RCC 7860 (cell line): ENCODE data around the gene ZCCHC12.
A peak's percentile ranks its signal among the peaks of the same experiment; 100 is the strongest.
"Not testable (repeated sequence)": the region's sequence is repeated elsewhere in the genome, so short reads cannot be mapped to it uniquely, and the experiment has no call there.

Source experiments
- DNase-seq: peaks from one replicate; pipeline ENCODE4 v3.0.0-alpha.2; 2015; ENCODE audit warnings: low spot score
- FAIRE-seq: peaks from 2 replicates; lab custom pipeline; 2012; peaks lifted over from hg19 to GRCh38; lab: Jason Lieb, UNC

Gene ZCCHC12

GRCh38 chrX:118823263-118824172, at the start of gene ZCCHC12:
TSS of gene ZCCHC12 (plus strand) at chrX:118823824. CDS start at chrX:118825245, 1,421 bp downstream.
- FAIRE-seq (no peak), DNase-seq (no peak)

GRCh38 chrX:118779581-118779980, 44.0 kb upstream of the ZCCHC12 start:
- FAIRE-seq (no peak), DNase-seq (no peak)

DNA sequence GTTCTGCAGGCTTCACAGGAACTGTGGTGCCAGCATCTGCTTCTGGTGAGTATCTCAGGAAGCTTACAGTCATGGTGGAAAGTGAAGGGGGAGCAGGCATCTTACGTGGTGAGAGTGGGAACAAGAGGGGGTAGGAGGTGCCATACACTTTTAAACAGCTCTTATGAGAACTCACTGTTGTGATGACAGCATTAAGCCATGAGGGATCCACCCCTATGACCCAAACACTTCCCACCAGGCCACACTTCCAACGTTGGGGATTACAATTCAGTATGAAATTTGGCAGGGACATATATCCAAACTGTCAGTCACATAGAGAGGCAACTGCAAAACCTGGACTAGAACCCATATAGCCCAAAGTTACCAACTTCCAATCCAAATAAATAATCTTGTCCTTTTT, 43.1 kb upstream of the ZCCHC12 start:
- FAIRE-seq = no peak

DNA sequence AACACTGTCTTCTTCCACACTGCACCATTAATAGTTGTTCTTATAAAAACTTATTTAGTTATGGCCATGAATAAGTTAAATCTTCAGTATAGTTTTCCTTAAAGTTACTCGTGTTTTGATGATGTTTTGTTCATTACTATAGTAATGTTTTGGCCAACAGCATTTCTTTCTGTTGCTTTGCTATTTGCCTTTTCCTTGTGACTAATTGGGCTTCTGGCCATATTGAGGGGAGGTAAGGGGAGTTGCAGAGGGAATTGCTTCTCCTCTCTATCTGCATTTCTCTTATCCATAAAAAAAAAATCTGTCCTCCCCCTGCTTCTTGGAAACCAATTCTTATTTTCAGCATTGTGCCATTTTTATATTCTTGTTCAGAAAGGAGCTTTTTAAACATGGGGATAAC, 42.7 kb upstream of the ZCCHC12 start:
- FAIRE-seq (no peak), DNase-seq (no peak)

More for the DNA sequence above, 43.1 kb upstream of the ZCCHC12 start:
- DNase-seq = no peak

- no peak for FAIRE-seq
These were observed 27.9 kb upstream of the ZCCHC12 start for GRCh38 chrX:118795528-118796280.

GRCh38 chrX:118802857-118803256, 20.8 kb upstream of the ZCCHC12 start:
- FAIRE-seq (no peak), DNase-seq (no peak)

More at GRCh38 chrX:118795528-118796280, 27.9 kb upstream of the ZCCHC12 start:
- no peak for DNase-seq

- DNase-seq (peak; percentile 9), FAIRE-seq (no peak)
These were observed 16.2 kb upstream of the ZCCHC12 start for GRCh38 chrX:118807151-118808017.

DNA sequence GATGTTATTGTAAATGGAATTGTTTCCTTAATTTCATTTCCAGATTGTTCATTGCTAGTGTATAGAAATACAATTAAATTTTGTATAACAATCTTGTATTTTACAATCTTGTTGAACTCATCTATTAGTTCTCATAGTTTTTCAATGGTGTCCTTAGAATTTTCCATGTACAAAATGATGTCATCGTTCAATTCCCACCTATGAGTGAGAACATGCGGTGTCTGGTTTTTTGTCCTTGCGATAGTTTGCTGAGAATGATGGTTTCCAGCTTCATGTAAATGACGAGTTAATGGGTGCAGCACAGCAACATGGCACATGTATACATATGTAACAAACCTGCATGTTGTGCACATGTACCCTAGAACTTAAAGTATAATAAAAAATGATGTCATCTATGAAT, 6.4 kb upstream of the ZCCHC12 start:
- DNase-seq, FAIRE-seq: not testable (repeated sequence)

DNA sequence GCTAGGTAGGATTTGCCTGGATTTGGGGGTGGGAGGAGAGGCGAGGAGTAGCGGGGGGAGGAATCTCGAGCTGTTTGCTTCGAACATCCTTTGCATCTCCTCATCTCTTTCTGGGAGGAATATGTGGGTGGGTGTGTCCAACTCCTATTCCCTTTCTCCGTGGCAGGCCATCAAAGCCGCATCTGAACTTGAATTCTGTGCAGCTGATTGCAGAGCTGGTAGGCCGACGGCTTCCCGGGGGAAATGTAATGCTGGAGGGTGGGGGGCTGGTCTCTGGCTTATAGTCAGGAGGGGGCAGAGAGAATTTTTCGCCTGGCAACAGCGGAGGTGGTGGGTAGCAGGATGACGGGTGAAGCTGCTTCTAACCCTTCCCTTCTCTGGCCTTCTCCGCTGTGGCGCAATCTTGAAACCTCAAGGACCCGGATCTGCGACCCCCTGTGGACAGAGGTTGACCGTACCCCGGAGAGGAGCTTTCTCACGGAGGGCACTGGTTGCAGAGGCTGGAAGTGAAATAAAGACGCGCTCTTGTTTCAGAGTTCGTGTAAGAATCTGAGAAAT, 628 bp downstream of the ZCCHC12 start:
- no peak for FAIRE-seq
- no peak for DNase-seq

DNA sequence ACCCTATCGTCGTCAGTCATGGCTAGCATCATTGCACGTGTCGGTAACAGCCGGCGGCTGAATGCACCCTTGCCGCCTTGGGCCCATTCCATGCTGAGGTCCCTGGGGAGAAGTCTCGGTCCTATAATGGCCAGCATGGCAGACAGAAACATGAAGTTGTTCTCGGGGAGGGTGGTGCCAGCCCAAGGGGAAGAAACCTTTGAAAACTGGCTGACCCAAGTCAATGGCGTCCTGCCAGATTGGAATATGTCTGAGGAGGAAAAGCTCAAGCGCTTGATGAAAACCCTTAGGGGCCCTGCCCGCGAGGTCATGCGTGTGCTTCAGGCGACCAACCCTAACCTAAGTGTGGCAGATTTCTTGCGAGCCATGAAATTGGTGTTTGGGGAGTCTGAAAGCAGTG, 1.6 kb downstream of the ZCCHC12 start:
- DNase-seq (no peak), FAIRE-seq (no peak)

GRCh38 chrX:118839334-118839958, 15.8 kb downstream of the ZCCHC12 start:
- FAIRE-seq = no peak
- no peak for DNase-seq

GRCh38 chrX:118847676-118848075, 24.1 kb downstream of the ZCCHC12 start:
- FAIRE-seq (no peak), DNase-seq (peak; percentile 14)

DNA sequence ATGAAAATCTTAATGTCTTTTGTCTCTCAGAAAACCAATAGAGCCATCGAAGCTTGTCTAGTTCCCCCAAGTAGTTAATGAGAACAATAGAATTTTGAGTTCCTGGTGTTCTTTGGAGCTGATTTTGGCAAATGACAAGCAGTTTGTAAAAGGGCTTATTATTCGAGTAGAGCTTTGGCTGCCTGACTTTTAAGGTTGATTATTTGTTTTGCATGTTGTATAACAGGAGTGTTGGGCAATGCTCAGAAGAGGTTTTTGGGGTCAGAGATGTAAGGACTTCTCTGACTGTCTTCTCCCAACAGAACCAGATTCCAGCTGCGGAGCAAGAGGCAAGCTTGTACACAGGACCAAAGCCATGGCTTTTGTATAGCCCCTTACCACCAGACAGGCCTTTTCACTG, 30.0 kb downstream of the ZCCHC12 start:
- DNase-seq = no peak

DNA sequence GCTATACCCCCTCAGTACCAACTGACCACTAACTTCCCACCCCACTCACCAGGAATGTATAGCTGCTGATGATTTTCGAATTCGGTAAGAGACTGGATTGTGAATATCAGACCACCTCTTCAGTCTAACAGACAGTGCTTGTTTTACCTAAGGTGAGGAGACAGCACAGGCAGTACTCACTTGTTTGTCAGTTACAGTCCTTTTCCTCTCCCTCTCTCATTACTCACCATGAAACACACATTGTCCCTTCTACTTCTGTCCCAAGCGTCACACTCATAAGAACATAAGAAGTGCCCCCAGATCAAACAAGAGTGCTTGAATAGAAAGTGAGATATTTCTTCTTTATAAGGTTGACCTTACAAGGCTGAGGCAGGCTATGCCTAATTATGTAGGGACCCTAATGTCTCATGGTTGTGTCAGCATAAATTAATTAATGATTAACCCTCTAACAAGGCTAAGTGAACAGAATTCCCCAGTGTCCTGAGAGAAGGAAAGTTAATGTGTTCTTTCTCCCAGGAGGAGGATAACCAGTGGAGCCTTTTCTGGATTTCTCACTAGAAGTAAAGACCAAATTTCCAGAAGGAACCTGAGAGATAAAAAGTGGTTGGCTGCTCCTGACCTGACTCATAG, 32.2 kb downstream of the ZCCHC12 start:
- DNase-seq = peak; percentile 30
- FAIRE-seq = peak; percentile 91

More for the DNA sequence above, 30.0 kb downstream of the ZCCHC12 start:
- no peak for FAIRE-seq

- FAIRE-seq (no peak), DNase-seq (no peak)
These were observed 33.4 kb downstream of the ZCCHC12 start for GRCh38 chrX:118857006-118857405.

GRCh38 chrX:118861338-118861737, 37.7 kb downstream of the ZCCHC12 start:
- no peak for DNase-seq
- no peak for FAIRE-seq

- FAIRE-seq (no peak), DNase-seq (no peak)
These were observed 38.5 kb downstream of the ZCCHC12 start for GRCh38 chrX:118862091-118862490.

- no peak for FAIRE-seq
- DNase-seq = no peak
These were observed 39.4 kb downstream of the ZCCHC12 start for GRCh38 chrX:118862979-118863378.

- no peak for FAIRE-seq
These were observed 40.5 kb downstream of the ZCCHC12 start for GRCh38 chrX:118864063-118864635.

More at GRCh38 chrX:118864063-118864635, 40.5 kb downstream of the ZCCHC12 start:
- DNase-seq = no peak
